Hepatocyte (in vitro differentiated cells): ENCODE data around the gene HRH3. TPM values are rescaled to one million over a fixed set of nuclear protein-coding genes. Genes with fewer than 3 reads are reported as not detected.

Source experiments
- DNase-seq: peaks from one replicate; pipeline ENCODE4 v3.0.0-alpha.2; 2016; ENCODE audit warnings: low spot score
- H2AFZ ChIP-seq: fragments of 200-600 bp; sonication (generic); 2 replicates; pipeline ENCODE4 v1.6.0; 2016; ENCODE audit warnings: antibody characterized with exemption, mild to moderate bottlenecking
- H3K27ac ChIP-seq: fragments of 200-600 bp; sonication (generic); 2 replicates; pipeline ENCODE4 v1.5.1; 2016; ENCODE audit warnings: mild to moderate bottlenecking
- H3K27me3 ChIP-seq: fragments of 200-600 bp; sonication (generic); 2 replicates; pipeline ENCODE4 v1.6.1; 2016
- H3K36me3 ChIP-seq: fragments of 200-600 bp; sonication (generic); replicated peaks from 2 replicates; pipeline ENCODE4 v1.5.1; 2016; ENCODE audit warnings: low read depth; ENCODE audit not compliant: insufficient read depth
- H3K4me1 ChIP-seq: fragments of 200-600 bp; sonication (generic); 2 replicates; pipeline ENCODE4 v1.5.1; 2016; ENCODE audit warnings: mild to moderate bottlenecking, moderate library complexity; ENCODE audit not compliant: insufficient read depth
- H3K4me2 ChIP-seq: fragments of 200-600 bp; sonication (generic); 2 replicates; pipeline ENCODE4 v1.6.0; 2016
- H3K4me3 ChIP-seq: fragments of 200-600 bp; sonication (generic); 2 replicates; pipeline ENCODE4 v1.5.1; 2016; ENCODE audit warnings: mild to moderate bottlenecking
- H3K79me2 ChIP-seq: fragments of 200-600 bp; sonication (generic); 2 replicates; pipeline ENCODE4 v1.6.0; 2017; ENCODE audit warnings: mild to moderate bottlenecking
- H3K9me2 ChIP-seq: fragments of 200-600 bp; sonication (generic); replicated peaks from 2 replicates; pipeline ENCODE4 v1.6.0; 2017; ENCODE audit warnings: mild to moderate bottlenecking; ENCODE audit not compliant: insufficient read depth
- H3K9me3 ChIP-seq: fragments of 200-600 bp; sonication (generic); 2 replicates; pipeline ENCODE4 v1.5.1; 2016; ENCODE audit warnings: low read depth, mild to moderate bottlenecking
- H4K20me1 ChIP-seq: fragments of 200-600 bp; sonication (generic); 2 replicates; pipeline ENCODE4 v1.6.0; 2016; ENCODE audit warnings: mild to moderate bottlenecking; ENCODE audit not compliant: insufficient read depth, poor library complexity, severe bottlenecking
- EZH2 ChIP-seq: fragments of 200-600 bp; sonication (generic); IDR thresholded peaks from 2 replicates; pipeline ENCODE4 v1.6.1; 2016; ENCODE audit warnings: antibody characterized with exemption, mild to moderate bottlenecking, borderline replicate concordance
- EZH2phosphoT487 ChIP-seq: fragments of 200-600 bp; sonication (generic); IDR thresholded peaks from one replicate; pipeline ENCODE4 v1.6.1; 2018; ENCODE audit warnings: antibody characterized with exemption, mild to moderate bottlenecking, low read depth, moderate library complexity; ENCODE audit not compliant: unreplicated experiment, severe bottlenecking
- WGBS: methylation state at CpG from one replicate; pipeline ENCODE4 v1.1.6; 2016; ENCODE audit warnings: low lambda C conversion rate; ENCODE audit errors: missing lambda C conversion rate; 5-methylcytosine and 5-hydroxymethylcytosine counted together
- polyA plus RNA-seq: library from polyadenylated mRNA; unstranded; fragments of >200 nt; fragmentation: Nextera tagmentation; extraction: Ambion mirVana; gene quantifications from 2 replicates; pipeline ENCODE4 v1.2.1, GENCODE V29; 2016
- total RNA-seq: library from RNA; depleted of rRNA; stranded (reverse); fragments of >200 nt; gene quantifications from 2 replicates; pipeline ENCODE4 v1.2.3, GENCODE V29; 2014
- TF ChIP-seq, protein P1 (sequence below): fragments of 200-600 bp; sonication (generic); IDR thresholded peaks from 2 replicates; pipeline ENCODE4 v1.5.1; 2016; ENCODE audit warnings: antibody characterized with exemption, mild to moderate bottlenecking; ENCODE audit not compliant: poor library complexity

HRH3 gene
- total and polyA plus RNA-seq, 2 experiments from 2014 or later = not detected

DNA sequence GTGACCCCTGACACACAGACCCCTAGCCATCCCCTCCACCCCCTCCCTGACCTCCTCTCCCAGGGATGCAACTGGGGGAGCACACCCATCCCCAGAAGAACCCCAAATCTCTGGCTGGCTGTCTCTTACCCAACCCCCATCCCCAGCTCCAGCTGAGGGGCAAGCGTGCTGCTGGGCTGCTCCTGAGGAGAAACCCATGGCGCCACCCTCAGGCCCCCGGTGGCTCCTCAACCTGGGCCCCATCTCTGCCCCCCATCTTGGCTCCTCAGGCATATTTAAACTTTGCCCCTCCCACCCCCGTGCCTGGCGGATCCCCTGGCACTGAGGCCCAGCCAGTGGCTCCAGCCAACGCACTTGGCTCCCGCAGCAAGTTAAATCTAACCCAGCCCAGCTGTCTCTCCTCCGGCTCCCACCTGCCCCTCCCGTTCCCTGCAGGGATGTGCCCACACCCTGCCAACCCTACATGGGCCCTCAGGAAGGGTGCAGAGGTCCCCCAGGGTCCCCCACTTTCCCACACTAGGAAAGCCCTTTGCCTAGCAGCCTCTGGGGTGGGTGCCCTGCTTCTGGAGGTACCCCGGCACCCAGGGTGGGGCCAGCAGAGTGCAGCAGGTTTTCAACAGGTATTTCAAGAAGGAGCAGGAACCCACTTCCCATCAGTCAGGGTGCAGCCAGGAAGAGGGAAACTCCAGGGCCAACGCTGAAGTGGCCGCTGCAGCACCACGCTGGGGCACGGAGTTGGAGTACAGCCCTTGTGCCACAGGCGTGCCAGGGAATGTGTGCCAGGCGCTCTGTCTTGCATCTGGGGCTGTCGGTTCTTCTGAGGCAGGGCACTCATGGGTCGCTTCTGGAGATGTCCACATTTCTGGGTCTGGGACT, 12.9 kb upstream of the HRH3 start:
- H3K9me2 ChIP-seq = no peaks in the 10 kb centered on the region
- WGBS = 87% methylated on average over 17 of the region's 18 CpGs
- H3K4me1 ChIP-seq = no peaks in the 10 kb centered on the region
- TF ChIP-seq, protein P1, sequence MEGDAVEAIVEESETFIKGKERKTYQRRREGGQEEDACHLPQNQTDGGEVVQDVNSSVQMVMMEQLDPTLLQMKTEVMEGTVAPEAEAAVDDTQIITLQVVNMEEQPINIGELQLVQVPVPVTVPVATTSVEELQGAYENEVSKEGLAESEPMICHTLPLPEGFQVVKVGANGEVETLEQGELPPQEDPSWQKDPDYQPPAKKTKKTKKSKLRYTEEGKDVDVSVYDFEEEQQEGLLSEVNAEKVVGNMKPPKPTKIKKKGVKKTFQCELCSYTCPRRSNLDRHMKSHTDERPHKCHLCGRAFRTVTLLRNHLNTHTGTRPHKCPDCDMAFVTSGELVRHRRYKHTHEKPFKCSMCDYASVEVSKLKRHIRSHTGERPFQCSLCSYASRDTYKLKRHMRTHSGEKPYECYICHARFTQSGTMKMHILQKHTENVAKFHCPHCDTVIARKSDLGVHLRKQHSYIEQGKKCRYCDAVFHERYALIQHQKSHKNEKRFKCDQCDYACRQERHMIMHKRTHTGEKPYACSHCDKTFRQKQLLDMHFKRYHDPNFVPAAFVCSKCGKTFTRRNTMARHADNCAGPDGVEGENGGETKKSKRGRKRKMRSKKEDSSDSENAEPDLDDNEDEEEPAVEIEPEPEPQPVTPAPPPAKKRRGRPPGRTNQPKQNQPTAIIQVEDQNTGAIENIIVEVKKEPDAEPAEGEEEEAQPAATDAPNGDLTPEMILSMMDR = no peak
- no peak overlapping the region for H2AFZ ChIP-seq
- H3K36me3 ChIP-seq = no peaks in the 10 kb centered on the region
- no peak overlapping the region for H3K4me2 ChIP-seq
- no peak for DNase-seq
- no peaks in the 10 kb centered on the region for H4K20me1 ChIP-seq
- H3K9me3 ChIP-seq = no peaks in the 10 kb centered on the region
- no peak overlapping the region for H3K27ac ChIP-seq
- no peaks in the 10 kb centered on the region for H3K79me2 ChIP-seq
- no peak overlapping the region for H3K4me3 ChIP-seq
- no peaks in the 10 kb centered on the region for H3K27me3 ChIP-seq

DNA sequence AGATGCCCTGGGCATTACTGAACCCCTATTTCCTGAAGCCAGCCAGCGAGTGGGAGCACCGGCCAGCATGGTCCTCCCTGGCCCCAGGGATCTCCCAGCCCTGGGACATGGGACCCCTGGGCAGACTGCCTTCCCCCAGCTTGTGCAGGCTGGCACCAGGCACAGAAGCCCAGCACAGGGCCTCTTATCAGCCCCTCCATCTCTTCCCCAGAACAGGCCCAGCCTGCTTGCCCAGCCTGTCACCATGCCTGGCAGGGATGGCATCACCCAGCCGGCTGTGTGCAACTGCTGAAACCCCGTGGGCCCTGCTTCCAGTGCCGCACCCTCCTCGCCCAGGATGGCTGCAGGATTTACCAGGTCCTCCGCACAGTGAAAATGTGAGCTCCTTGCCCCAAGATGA, 12.1 kb upstream of the HRH3 start:
- Histone ChIP-seq H3K4me2 (no peak overlapping the region), H2AFZ (no peak overlapping the region), H3K27me3 (no peaks in the 10 kb centered on the region), H3K4me1 (no peaks in the 10 kb centered on the region), H3K36me3 (no peaks in the 10 kb centered on the region), H3K4me3 (no peak overlapping the region), H3K79me2 (no peaks in the 10 kb centered on the region), H3K27ac (no peak overlapping the region), H3K9me3 (no peaks in the 10 kb centered on the region), H3K9me2 (no peaks in the 10 kb centered on the region), H4K20me1 (no peaks in the 10 kb centered on the region)
- no peak for TF ChIP-seq EZH2
- TF ChIP-seq, protein P1 = no peak
- no peak for TF ChIP-seq EZH2phosphoT487
- no peak for DNase-seq
- 86% methylated on average over 7 of the region's 7 CpGs for WGBS

DNA sequence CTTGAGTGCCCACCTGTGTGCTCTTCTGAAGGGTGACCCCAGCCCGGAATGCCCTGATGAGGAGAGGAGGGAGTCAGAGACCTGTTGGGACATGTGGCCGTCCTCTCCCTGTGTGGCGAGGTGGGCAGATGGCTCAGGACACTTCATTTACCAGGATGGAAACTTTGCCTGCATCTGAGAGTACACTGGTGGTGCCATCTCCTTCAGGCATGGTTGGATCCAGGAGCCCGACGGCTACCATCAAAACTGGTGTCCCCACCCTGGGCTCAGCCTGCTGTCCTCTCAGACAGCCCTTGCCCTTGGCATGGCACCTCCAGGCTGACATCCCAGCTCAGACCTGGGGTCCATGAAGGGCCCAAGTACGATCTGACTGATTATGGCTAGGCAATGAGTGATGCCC, 11.2 kb upstream of the HRH3 start:
- H3K27ac ChIP-seq = no peak overlapping the region
- H4K20me1 ChIP-seq = no peaks in the 10 kb centered on the region
- no peak overlapping the region for H3K4me3 ChIP-seq
- no peak for TF ChIP-seq EZH2phosphoT487
- TF ChIP-seq, protein P1 = no peak
- TF ChIP-seq EZH2 = no peak
- H3K79me2 ChIP-seq = no peaks in the 10 kb centered on the region
- H3K27me3 ChIP-seq = no peaks in the 10 kb centered on the region
- 81% methylated on average over 6 of the region's 6 CpGs for WGBS
- no peaks in the 10 kb centered on the region for H3K4me1 ChIP-seq
- H2AFZ ChIP-seq = no peak overlapping the region
- no peaks in the 10 kb centered on the region for H3K9me3 ChIP-seq
- no peak overlapping the region for H3K4me2 ChIP-seq
- no peaks in the 10 kb centered on the region for H3K36me3 ChIP-seq
- DNase-seq = no peak
- no peaks in the 10 kb centered on the region for H3K9me2 ChIP-seq
